Brain microvascular endothelial cell (primary cell): ENCODE results near the gene SART3.

Source experiments
- DNase-seq: peaks from one replicate; pipeline ENCODE4 v3.0.0-alpha.2; 2020
- H3K27ac ChIP-seq: fragments of 250-450 bp; sonication (Bioruptor Pico); 2 replicates; pipeline ENCODE4 v1.5.1; 2020; ENCODE audit warnings: mild to moderate bottlenecking, moderate library complexity
- H3K27me3 ChIP-seq: fragments of 250-450 bp; sonication (Bioruptor Pico); replicated peaks from 2 replicates; pipeline ENCODE4 v1.5.1; 2020; ENCODE audit warnings: mild to moderate bottlenecking
- H3K36me3 ChIP-seq: fragments of 250-450 bp; sonication (Bioruptor Pico); replicated peaks from 2 replicates; pipeline ENCODE4 v1.5.1; 2020; ENCODE audit warnings: mild to moderate bottlenecking
- H3K4me3 ChIP-seq: 2 replicates; pipeline ENCODE4 v1.5.1; 2011; ENCODE audit warnings: low read depth, mild to moderate bottlenecking, control low read depth, low read length, moderate library complexity
- CTCF ChIP-seq: IDR thresholded peaks from 2 replicates; pipeline ENCODE4 v1.5.1; 2011; ENCODE audit warnings: low read depth, mild to moderate bottlenecking, moderate library complexity, low read length, control low read depth, inconsistent platforms; ENCODE audit errors: missing control alignments
- in situ Hi-C: cut with HindIII; loops from 2 replicates; pipeline ENCODE4 v1.10.0; 2017; ENCODE audit warnings: low sequenced_read_pairs, low pct_ligation_motif_present

The SART3 gene

GRCh38 chr12:108589840-108590229 lies 28.9 kb upstream of the SART3 start:
- no peak for DNase-seq
- Histone ChIP-seq H3K4me3 (no peak overlapping the region), H3K27me3 (no peaks in the 10 kb centered on the region), H3K36me3 (no peaks in the 10 kb centered on the region), H3K27ac (no peak overlapping the region)
- in situ Hi-C loops: no loop called here
- no peak for TF ChIP-seq CTCF

DNA sequence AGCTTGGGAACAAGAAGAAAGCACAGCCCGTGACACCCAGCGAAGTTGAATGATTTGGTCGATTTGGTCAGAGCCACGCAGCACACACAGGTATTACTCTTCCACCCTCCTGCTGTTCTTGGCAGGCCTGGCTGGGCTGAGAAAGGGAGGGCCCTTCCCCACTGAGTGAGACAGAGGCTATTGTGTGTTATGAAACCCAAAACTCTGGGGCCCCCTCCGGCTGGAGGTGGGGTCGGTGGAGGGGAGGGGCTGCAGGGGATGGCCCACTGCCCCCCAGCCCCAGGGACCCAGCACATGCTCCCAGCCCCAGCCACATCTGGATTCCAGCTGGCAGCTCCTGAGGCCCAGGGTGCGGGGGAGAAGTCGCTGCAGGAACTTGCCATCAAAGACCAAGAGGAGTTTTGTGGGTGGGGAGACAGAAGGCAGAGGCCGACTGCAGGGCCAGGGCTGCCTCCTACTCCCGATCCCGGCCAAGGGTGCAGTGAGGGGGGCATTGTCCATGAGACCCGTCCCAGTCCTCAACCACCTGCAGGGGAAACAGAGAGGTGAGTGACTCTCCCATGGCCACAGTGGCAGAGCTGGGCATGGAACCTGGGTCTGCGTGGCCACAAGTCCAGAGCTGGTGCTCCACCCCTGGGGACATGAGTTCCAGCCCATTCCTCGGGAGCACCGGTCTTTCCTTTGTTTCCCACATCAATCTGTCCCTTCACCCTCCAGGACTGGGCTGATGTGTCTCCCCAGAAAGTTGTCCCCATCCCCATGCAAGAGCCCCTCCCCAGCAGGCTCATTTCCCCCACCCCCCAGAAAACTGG lies 28.3 kb upstream of the SART3 start:
- Histone ChIP-seq H3K4me3 (no peak overlapping the region), H3K27me3 (no peaks in the 10 kb centered on the region), H3K36me3 (no peaks in the 10 kb centered on the region), H3K27ac (no peak overlapping the region)
- in situ Hi-C loops: no loop called here
- no peak for DNase-seq
- TF ChIP-seq CTCF: no peak

DNA sequence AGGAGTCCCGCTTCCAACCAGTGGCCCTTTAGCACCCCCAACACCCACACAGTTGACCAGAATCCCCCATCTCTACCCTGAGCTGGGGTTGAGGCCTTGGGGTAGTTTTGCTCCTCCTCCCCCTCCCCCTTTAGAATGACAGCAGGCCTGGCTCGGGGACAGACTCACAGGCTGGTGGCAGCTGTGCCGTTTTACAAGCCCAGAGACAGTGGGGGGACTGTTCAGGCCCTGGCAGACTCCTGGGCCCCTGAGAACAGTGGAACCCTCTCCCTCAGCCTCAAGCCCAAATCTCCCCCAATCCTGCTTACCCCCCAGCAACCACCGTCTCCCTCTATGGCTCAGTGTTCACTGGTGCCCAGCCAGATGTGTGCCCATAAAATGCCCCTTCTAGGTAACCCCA lies 26.9 kb upstream of the SART3 start:
- no peaks in the 10 kb centered on the region for H3K36me3 ChIP-seq
- no peaks in the 10 kb centered on the region for H3K27me3 ChIP-seq
- in situ Hi-C loops: no loop called here
- no peak overlapping the region for H3K4me3 ChIP-seq
- no peak for DNase-seq
- H3K27ac ChIP-seq: no peak overlapping the region
- TF ChIP-seq CTCF: no peak

DNA sequence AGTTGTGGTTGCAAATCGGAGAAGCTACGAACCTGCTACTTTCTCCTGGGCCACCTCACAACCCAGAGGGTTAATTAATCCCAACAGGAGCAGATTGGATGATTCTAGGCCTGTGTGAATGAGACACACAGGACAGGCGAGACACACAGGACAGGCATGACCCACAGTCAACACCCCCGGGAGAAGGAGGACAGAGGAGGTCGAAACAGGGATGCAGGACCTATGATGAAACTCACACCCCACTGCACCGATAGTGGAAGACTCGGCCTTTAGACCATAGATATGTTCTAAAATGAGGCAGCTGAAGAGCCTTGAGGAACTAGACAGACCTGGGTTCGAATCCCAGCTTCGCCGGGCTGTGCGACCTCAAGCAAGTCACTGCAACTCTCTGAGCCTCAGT lies 25.3 kb upstream of the SART3 start:
- no peak for TF ChIP-seq CTCF
- H3K27me3 ChIP-seq: no peaks in the 10 kb centered on the region
- no peak overlapping the region for H3K27ac ChIP-seq
- no peaks in the 10 kb centered on the region for H3K36me3 ChIP-seq
- in situ Hi-C loops: no loop called here
- H3K4me3 ChIP-seq: no peak overlapping the region
- DNase-seq: no peak

DNA sequence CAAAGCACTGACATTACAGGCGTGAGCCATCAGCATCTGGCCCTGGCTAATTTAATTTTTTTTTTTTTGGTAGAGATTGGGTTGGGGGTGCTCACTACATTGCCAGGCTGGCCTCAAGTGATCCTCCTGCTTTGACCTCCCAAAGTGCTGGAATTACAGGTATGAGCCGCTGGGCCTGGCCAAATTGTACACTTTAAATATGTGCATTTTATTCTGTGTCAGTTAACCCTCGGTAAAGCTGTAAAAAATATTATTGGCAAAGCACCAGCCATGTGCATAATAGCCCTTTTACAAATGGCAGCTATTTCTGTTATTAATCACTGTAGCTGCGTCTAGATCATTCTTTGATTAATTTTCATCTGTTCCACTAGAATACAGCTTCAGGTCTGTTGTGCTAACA lies 24.9 kb upstream of the SART3 start:
- in situ Hi-C loops: no loop called here
- no peak overlapping the region for H3K27ac ChIP-seq
- no peaks in the 10 kb centered on the region for H3K36me3 ChIP-seq
- H3K27me3 ChIP-seq: no peaks in the 10 kb centered on the region
- no peak for DNase-seq
- no peak for TF ChIP-seq CTCF
- no peak overlapping the region for H3K4me3 ChIP-seq
